Mucosa of gallbladder (tissue), 1 donor: ENCODE measurements around the gene PINLYP. TPM values are rescaled to one million over a fixed set of nuclear protein-coding genes. Genes with fewer than 3 reads are reported as not detected.

Experiments used
- total RNA-seq: library from RNA; stranded (reverse); gene quantifications from one replicate; pipeline ENCODE4 v1.2.1, GENCODE V29; 2021
- donor health status: DM: no; HTN: no; CAD: no.

The PINLYP gene
- total RNA-seq, 1 donor from 2014 or later, result 13.3 TPM

Other genes with a start within 250 kb of the PINLYP start
- gene CD177, start 222.1 kb upstream of the PINLYP start, total RNA-seq, result not detected
- gene TEX101, start 160.9 kb upstream of the PINLYP start, total RNA-seq, result not detected
- 1.6 TPM for gene LYPD3, start 110.2 kb upstream of the PINLYP start, total RNA-seq
- gene PHLDB3, start 71.1 kb upstream of the PINLYP start, total RNA-seq, result 35.3 TPM
- 55.4 TPM for gene ETHE1, start 48.6 kb upstream of the PINLYP start, total RNA-seq
- 4.1 TPM for gene ZNF575, start 42.6 kb upstream of the PINLYP start, total RNA-seq
- 33.6 TPM for gene XRCC1, start 274 bp upstream of the PINLYP start, total RNA-seq
- 35.7 TPM for gene IRGQ, start 20.3 kb downstream of the PINLYP start, total RNA-seq
- gene ZNF576, start 20.8 kb downstream of the PINLYP start, total RNA-seq, result 17.9 TPM
- gene SRRM5, start 36.3 kb downstream of the PINLYP start, total RNA-seq, result 0.52 TPM
- 54.4 TPM for gene ZNF428, start 43.8 kb downstream of the PINLYP start, total RNA-seq
- gene CADM4, start 64.0 kb downstream of the PINLYP start, total RNA-seq, result 20.6 TPM
- gene PLAUR, start 94.4 kb downstream of the PINLYP start, total RNA-seq, result 46.3 TPM
- gene IRGC, start 140.3 kb downstream of the PINLYP start, total RNA-seq, result not detected
- 71.4 TPM for gene SMG9, start 179.2 kb downstream of the PINLYP start, total RNA-seq
- 10.5 TPM for gene KCNN4, start 205.2 kb downstream of the PINLYP start, total RNA-seq
- gene LYPD5, start 226.6 kb downstream of the PINLYP start, total RNA-seq, result 1.6 TPM